HG03280 (cell line): ENCODE data around the gene PDZD4.

Experiments used
- ATAC-seq: cut with Tn5 transposase; IDR thresholded peaks from one replicate; pipeline ENCODE4 v1.9.1; 2021; ENCODE audit warnings: mild to moderate bottlenecking, moderate library complexity; ENCODE audit not compliant: unreplicated experiment

The PDZD4 gene

DNA sequence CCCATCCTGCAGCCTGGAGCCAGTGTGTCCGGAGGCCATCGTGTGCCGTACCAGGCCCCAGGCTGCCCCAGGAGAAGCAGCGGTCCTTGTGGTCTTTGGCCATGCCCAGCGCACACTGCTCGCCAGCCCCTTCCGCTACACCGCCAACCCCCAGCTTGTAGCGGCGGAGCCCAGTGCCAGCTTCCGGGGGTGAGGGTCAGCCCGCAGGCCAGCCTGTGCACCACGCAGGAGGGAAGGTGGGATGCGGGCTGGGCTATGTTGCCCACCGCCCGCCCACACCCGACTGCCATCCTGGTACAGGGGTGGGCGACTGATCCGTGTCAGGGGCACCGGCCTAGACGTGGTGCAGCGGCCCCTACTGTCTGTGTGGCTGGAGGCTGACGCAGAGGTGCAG, 57.1 kb downstream of the PDZD4 start:
- ATAC-seq = no peak

DNA sequence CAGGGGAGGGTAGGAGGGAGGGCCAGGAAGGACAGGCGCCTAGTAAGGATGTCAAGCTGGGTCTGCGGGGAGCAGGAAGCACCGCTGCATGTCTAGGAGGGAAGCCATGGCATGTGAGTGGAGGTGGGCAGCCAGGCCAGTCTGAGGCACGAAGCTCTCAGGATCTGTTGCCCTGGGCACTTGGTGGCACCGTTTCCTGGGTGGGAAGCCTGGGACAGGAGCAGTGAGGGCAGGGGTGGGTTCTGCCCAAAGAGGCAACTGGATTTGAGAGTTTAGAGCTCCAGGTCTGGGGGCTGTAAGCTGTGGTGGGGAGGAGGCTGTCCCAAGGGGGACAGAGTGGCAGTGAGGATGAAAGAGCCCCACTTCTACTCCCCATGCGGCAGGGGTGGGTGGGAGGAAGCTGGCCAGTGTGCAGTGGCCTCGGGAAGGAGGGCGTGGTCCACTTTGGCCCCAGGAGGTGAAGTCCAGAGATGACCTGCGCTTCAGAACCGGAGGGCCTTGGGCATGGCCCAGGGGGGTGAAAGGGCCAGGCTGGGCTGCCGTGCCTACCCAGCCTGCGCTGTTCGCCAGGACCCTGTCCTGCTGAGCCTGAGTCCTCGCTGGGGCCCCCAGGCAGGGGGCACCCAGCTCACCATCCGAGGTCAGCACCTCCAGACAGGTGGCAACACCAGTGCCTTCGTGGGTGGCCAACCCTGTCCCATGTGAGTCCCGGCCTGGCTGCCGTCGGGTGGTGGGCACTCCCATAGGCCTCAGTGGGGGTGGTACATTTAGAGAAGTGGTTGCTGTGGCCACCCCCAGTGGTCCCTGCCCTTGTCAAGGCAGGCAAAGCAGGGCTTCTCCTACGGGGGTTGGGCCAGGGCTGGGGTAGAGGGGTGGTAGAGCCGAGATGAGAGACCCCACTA, 57.8 kb downstream of the PDZD4 start:
- no peak for ATAC-seq

GRCh38 chrX:153771415-153772315, 58.7 kb downstream of the PDZD4 start:
- ATAC-seq = no peak

GRCh38 chrX:153770601-153771414, 59.5 kb downstream of the PDZD4 start:
- no peak for ATAC-seq

GRCh38 chrX:153769865-153770600, 60.3 kb downstream of the PDZD4 start:
- ATAC-seq = no peak

DNA sequence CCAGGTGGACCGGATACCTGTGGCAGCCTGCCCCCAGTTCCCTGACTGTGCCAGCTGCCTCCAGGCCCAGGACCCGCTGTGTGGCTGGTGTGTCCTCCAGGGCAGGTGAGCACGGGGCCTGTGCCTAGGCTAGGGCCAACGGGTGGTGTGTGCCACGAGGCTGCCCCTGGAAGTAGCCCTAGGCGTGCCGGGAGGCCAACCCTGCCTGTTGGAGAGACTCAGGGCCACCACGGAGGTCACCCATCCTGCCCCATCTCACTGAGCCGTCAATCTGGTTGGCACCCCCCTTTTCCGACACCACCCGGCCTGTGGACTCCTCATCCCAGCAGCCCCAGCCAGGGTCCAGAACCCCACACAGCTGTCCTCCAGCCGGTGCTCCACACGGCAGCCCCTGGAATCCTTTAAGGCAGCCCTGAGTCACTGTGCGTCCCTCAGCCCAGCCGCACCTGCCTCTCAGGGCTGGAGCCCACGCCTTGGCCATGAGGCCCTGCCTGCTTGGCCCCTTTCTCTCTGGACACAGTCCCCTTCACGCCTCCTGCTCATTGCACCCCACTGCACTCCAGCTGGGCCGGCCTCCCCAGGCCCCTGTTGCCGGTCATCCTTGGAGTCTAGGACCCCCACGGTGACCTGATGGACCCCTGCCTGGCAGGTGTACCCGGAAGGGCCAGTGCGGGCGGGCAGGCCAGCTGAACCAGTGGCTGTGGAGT, 61.0 kb downstream of the PDZD4 start:
- ATAC-seq = no peak

DNA sequence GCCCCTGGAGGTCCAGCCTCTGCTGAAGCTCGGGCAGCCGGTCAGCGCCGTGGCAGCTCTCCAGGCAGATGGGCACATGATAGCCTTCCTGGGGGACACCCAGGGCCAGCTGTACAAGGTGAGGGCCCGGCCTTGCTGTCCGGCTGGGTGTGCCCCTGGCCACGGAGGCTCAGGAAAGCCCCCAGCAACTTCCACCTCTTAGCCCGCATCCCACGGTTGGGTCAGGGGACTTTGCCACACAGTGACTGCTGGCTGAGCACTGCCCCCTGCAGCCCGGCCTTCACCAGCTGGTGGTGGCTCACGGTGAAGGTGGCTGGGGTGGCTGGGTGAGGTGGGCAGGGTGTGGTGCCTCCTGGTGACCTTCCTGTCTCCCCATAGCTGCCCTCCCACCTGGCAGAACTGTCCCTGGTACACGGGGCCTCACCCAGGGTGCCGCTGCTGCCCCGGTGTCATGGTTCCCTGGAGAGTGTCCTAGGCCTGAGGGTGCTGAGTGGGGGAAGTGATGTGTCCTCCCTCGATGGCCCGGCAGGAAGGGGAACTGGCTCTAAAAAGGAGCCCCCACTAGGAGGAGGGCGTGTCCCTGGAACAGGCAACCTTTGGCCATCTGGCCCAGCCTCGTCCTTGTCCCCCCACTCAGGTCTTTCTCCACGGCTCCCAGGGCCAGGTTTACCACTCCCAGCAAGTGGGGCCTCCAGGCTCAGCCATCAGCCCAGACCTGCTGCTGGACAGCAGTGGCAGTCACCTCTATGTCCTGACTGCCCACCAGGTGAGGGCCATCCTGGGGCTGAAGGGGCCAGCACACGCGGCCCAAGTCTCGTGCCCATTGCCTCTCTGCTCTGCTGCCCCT, 61.8 kb downstream of the PDZD4 start:
- no peak for ATAC-seq

DNA sequence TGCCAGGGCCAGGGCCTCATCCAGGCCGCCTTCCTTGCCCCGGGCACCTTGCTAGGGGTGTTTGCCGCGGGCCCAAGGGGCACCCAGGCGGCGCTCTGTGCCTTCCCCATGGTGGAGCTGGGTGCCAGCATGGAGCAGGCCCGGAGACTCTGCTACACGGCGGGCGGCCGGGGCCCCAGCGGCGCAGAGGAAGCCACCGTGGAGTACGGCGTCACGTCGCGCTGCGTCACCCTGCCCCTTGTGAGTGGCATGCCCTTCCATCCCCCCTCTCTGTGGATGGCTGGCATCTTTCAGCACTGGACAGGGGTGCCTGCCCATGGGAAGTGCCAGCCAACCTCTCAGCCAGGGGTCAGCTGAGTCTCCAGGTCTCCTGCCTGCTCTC, 62.7 kb downstream of the PDZD4 start:
- no peak for ATAC-seq

- ATAC-seq = no peak
Measured at GRCh38 chrX:153766871-153767673, 63.3 kb downstream of the PDZD4 start.

GRCh38 chrX:153766098-153766817, 64.1 kb downstream of the PDZD4 start:
- ATAC-seq = no peak

GRCh38 chrX:153765138-153766079, 64.9 kb downstream of the PDZD4 start:
- no peak for ATAC-seq

DNA sequence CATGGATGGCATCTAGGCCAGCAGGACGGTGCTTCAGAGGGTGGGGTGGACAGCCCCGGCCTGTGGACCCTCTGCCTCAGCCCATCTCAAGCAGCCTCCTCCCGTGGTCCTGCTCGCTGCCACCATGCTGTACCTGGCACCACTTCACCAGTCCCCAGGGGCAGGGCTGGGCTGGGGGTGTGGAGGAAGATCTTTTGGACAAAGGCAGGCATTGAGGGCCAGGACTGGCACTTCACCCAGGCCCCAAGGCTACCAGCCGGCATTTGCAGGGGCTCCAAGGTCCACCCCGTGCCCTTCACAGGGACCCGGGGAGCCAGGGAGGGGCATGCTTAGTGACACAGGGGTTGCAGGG, 65.6 kb downstream of the PDZD4 start:
- no peak for ATAC-seq

GRCh38 chrX:153763989-153764755, 66.2 kb downstream of the PDZD4 start, which contains the start of gene PLXNB3:
Gene PLXNB3 (plus strand): TSS chrX:153764249. CDS start chrX:153765536, 1,287 bp downstream.
- ATAC-seq = peak; percentile 58

- ATAC-seq = no peak
Measured at GRCh38 chrX:153763298-153763932, 66.9 kb downstream of the PDZD4 start.

DNA sequence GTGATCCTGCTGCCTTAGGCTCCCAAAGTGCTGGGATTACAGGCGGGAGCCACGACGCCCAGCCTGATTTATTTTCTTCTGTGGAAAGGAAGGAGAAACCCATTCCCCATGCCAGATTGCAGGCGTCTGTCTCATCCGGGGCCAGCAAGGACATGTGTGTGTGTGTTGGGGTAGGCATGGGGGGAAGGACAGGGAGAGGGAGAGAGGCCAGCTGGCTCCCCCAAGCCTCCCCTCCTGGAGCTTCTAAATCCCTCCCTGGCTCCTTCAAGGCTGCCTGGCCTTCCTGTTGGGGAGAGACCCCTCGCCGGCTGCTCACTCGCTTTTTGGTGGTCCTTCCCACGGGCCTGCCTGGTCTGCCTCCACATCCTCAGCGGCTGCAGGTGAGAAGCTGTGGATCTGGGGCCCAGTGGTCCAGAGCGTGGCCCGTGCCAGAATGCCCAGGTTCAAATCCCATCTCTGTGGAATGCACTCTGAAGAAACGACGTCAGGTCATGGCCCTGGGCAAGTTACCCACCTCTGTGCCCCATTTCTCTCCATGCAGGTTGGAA, 67.6 kb downstream of the PDZD4 start:
- ATAC-seq = no peak
